Fibroblast of villous mesenchyme (primary cell): ENCODE measurements around the gene ZEB2. TPM values are rescaled to one million over a fixed set of nuclear protein-coding genes. Genes with fewer than 3 reads are reported as not detected.
A peak's percentile ranks its signal among the peaks of the same experiment; 100 is the strongest.

Experiments
- DNase-seq: peaks from one replicate; pipeline ENCODE4 v3.0.0-alpha.2; 2010; ENCODE audit warnings: low read depth
- H3K4me3 ChIP-seq: 2 replicates; pipeline ENCODE4 v1.5.1; 2011; ENCODE audit warnings: low read depth, mild to moderate bottlenecking, low read length
- CTCF ChIP-seq: IDR thresholded peaks from 2 replicates; pipeline ENCODE4 v1.5.1; 2012; ENCODE audit warnings: low read depth, mild to moderate bottlenecking, low read length; ENCODE audit not compliant: insufficient read depth
- total RNA-seq: library from RNA; depleted of rRNA; stranded (reverse); fragments of >200 nt; gene quantifications from 2 replicates; pipeline ENCODE4 v1.2.3, GENCODE V29; 2012

ZEB2 gene
- total RNA-seq, 1 donor: 50.1 TPM

DNA sequence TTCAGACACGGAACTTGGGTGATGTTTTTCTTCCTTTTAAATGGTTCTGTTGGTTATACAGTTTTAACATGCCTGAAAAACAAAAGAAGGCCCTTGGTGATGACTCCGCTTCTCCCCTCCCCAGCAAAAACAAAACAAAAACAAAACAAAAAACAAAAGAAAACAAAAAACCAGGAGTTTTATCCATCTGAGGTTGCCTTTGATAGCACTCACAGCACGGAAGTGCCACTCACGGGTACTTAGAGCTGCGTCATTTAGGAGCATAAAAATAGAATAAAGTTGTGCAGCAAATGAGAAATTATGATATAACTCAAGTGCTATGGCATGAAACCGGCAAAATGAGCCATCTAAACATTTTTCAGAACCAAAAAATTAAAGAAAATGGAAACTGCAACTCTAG, 57.7 kb downstream of the ZEB2 start:
- no peak for TF ChIP-seq CTCF
- H3K4me3 ChIP-seq: no peak overlapping the region
- no peak for DNase-seq

DNA sequence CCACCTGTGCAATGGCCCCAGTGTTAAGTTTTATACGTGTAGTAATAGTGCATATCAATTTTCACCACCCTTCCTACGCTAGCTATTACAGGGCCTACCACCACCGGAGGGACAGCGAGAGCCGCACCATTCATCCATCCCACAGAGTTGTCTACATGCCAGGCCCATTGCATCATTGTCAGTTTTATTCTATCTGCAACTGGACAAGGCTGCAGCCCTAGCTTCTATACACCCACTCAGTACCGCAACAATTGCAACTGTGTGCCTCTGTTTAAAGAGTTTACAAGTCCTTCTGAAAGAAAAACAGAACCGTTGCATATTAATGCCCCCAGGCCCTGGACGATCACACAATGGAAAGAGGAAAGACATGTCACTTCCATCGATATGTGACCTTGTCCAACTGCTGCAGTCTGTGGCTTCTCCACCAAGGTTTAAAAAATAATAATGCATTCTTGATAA, 58.6 kb downstream of the ZEB2 start:
- no peak for TF ChIP-seq CTCF
- peak; percentile 77 for DNase-seq
- no peak overlapping the region for H3K4me3 ChIP-seq

DNA sequence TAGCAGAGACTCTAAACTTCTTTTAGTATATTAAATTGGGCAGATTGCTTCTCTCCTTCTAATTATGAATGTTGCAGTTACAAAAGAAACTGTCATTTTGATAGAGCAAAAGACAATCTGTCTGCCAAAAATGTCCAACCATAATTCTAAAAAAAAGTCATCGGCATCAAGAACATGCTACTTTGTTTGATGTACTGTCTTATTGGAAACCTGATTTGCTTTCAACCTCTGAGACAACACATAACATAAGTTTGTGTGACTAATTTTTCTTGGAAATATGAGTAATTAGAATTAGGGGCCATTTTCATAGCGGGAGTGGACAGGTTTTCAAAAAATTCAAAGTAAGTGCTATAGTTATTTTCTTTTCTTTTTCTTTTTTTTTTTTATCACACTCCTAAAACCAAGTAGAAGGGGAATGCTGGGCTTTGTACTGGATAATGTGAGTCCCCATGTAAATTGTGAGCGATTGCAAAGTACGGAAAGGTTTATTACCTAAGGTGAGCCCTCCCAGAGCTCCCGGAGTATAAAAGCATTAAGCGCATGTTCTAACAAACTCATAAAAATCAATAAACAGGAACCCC, 59.1 kb downstream of the ZEB2 start:
- DNase-seq: no peak
- H3K4me3 ChIP-seq: no peak overlapping the region
- no peak for TF ChIP-seq CTCF

- no peak for TF ChIP-seq CTCF
- peak; percentile 82 for DNase-seq
- H3K4me3 ChIP-seq: no peak overlapping the region
Observed at GRCh38 chr2:144459937-144460336, 60.0 kb downstream of the ZEB2 start.

- no peak for DNase-seq
- no peak overlapping the region for H3K4me3 ChIP-seq
- TF ChIP-seq CTCF: no peak
Observed at GRCh38 chr2:144459286-144459685, 60.6 kb downstream of the ZEB2 start.

GRCh38 chr2:144458541-144458940, 61.4 kb downstream of the ZEB2 start:
- no peak for TF ChIP-seq CTCF
- no peak overlapping the region for H3K4me3 ChIP-seq
- DNase-seq: no peak

DNA sequence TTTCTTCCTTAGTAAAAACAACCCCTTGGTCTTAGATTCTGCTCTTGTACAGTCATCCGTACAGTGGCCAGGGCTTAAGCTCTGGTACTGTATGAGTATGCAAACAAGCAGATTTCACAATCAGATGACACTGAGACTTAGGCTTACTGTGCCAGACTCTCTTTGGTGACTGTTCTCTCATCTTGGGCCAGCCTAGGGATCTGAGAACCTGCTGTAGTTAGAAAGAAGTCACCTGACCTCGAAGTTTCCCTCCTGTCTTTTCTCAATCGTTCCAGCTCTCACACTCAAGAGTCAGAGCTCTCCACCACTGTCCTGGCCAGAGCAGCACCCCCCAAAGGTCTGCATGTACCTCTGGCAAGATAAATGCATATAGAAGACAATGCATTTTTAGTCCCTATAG, 63.2 kb downstream of the ZEB2 start:
- TF ChIP-seq CTCF: no peak

More for the DNA sequence above, 63.2 kb downstream of the ZEB2 start:
- peak; percentile 94 for DNase-seq
- no peak overlapping the region for H3K4me3 ChIP-seq
